ENCODE measurements around the gene SERPINB3. TPM values are rescaled to one million over a fixed set of nuclear protein-coding genes. Genes with fewer than 3 reads are reported as not detected.

Gene SERPINB3
- total RNA-seq, 1 donor from 2014 or later = 464 TPM

DNA sequence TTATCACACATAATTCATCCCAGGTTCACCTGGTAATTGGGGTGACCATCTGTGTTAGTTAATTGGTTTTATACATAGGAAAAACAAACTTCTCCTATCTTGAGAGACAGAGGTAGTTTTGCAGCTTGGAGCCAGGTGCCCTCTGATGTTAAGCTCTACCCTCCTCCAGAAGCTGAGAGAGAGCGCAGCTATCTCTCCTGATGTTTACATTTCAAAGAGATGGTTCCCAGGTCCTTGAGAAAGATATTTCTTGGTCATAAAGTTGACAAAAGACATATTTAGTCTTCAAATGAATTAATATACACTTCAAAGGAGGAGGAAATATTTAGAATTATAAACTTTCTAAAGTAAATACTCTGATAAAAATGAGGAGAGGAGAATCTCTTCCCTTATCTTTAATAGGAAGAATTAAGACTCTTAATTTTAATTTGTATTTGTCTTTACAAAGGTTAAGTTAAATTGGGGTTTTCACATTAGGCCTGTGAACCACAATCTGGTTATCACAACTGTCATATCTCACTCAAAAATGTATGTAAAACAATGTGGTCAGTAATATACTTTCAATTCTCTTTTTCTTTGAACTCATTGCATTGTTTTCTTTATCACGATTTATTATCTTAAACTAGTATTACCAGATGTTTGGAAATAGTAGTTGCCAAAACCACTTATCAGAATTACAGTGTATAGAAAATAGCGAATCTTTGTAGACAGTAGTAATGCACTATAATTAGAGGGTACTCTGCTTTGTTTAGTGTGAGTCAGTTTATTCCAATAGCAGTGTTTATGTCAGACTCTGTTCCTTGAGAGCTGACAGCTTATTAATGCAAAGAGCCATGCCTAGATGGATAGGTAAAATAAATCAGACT lies 44.4 kb downstream of the SERPINB3 start:
- no peak overlapping the region for H3K27ac ChIP-seq
- no peak overlapping the region for H3K4me3 ChIP-seq
- no peak for DNase-seq (ENCODE audit: extremely low spot score in 2 of 2)
- TF ChIP-seq, protein P1, sequence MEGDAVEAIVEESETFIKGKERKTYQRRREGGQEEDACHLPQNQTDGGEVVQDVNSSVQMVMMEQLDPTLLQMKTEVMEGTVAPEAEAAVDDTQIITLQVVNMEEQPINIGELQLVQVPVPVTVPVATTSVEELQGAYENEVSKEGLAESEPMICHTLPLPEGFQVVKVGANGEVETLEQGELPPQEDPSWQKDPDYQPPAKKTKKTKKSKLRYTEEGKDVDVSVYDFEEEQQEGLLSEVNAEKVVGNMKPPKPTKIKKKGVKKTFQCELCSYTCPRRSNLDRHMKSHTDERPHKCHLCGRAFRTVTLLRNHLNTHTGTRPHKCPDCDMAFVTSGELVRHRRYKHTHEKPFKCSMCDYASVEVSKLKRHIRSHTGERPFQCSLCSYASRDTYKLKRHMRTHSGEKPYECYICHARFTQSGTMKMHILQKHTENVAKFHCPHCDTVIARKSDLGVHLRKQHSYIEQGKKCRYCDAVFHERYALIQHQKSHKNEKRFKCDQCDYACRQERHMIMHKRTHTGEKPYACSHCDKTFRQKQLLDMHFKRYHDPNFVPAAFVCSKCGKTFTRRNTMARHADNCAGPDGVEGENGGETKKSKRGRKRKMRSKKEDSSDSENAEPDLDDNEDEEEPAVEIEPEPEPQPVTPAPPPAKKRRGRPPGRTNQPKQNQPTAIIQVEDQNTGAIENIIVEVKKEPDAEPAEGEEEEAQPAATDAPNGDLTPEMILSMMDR (IDR thresholded peaks at IDR 0.05) = no peak
- TF ChIP-seq POLR2A (IDR thresholded peaks at IDR 0.05) (no peak), POLR2AphosphoS5 (IDR thresholded peaks at IDR 0.05; ENCODE audit: insufficient read depth in 1 of 2, low read depth in 1 of 2) (no peak)
- intact Hi-C loops (cut with DNase I) = no loop called here
- no peaks in the 10 kb centered on the region for H3K9me3 ChIP-seq
- H3K36me3 ChIP-seq = no peaks in the 10 kb centered on the region
- H3K4me1 ChIP-seq = no peaks in the 10 kb centered on the region
- no peaks in the 10 kb centered on the region for H3K27me3 ChIP-seq

DNA sequence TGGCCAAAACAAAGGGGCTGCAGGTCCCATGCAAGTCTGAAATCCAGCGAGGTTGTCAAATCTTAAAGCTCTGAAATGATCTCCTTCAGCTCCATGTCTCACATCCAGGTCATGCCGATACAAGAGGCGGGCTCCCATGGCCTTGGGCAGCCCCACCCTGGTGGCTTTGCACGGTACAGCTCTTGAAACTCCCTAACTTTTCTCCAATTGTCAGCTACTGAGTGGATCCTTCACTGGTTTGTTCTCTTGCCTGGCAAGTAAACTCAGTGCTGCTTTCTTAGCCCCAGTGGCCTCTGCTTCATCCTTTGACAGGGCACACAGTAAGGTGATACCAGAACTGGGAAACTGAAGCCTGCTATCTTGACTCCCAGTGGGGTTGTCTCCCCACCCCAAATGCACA lies 48.3 kb downstream of the SERPINB3 start:
- intact Hi-C loops (cut with DNase I) = no loop called here
- Histone ChIP-seq H3K9me3 (no peaks in the 10 kb centered on the region), H3K27ac (no peak overlapping the region), H3K4me3 (no peak overlapping the region), H3K4me1 (no peaks in the 10 kb centered on the region), H3K27me3 (no peaks in the 10 kb centered on the region), H3K36me3 (no peaks in the 10 kb centered on the region)
- DNase-seq (ENCODE audit: extremely low spot score in 2 of 2) = no peak
- TF ChIP-seq POLR2AphosphoS5 (IDR thresholded peaks at IDR 0.05; ENCODE audit: insufficient read depth in 1 of 2, low read depth in 1 of 2) (no peak), POLR2A (IDR thresholded peaks at IDR 0.05) (no peak)
- TF ChIP-seq, protein P1 (IDR thresholded peaks at IDR 0.05) = no peak

DNA sequence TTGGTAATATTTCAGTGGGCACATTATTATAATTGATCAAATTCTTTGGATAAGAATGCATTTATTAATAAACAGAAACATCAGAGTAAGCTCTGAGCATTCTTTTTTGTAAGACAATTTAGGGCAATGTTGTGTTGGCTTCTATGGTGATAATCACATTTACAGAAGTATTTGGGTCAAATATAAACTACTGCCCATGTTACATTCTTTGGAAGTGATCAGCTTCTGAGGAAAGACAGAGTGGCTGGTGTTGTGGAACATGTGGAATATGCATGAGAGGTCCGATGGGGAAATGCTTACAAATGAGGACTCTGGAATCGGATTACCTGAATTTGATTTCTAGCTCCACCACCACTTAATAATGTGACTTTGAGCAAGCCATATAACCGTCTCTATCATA lies 55.2 kb downstream of the SERPINB3 start:
- intact Hi-C loops (cut with DNase I) = no loop called here
- Histone ChIP-seq H3K27ac (no peak overlapping the region), H3K4me1 (no peaks in the 10 kb centered on the region), H3K9me3 (no peaks in the 10 kb centered on the region), H3K4me3 (no peak overlapping the region), H3K27me3 (no peaks in the 10 kb centered on the region), H3K36me3 (no peaks in the 10 kb centered on the region)
- TF ChIP-seq POLR2A (IDR thresholded peaks at IDR 0.05) (no peak), POLR2AphosphoS5 (IDR thresholded peaks at IDR 0.05; ENCODE audit: insufficient read depth in 1 of 2, low read depth in 1 of 2) (no peak)
- TF ChIP-seq, protein P1 (IDR thresholded peaks at IDR 0.05) = no peak
- no peak for DNase-seq (ENCODE audit: extremely low spot score in 2 of 2)

Other genes with a start within 250 kb of the SERPINB3 start
- 30.7 TPM for gene VPS4B, start 239.4 kb downstream of the SERPINB3 start, total RNA-seq
- gene SERPINB5, start 184.9 kb downstream of the SERPINB3 start, total RNA-seq = 141 TPM
- 20.1 TPM for gene SERPINB12, start 119.5 kb downstream of the SERPINB3 start, total RNA-seq
- 131 TPM for gene SERPINB13, start 74.5 kb downstream of the SERPINB3 start, total RNA-seq
- gene SERPINB4, start 17.6 kb downstream of the SERPINB3 start, total RNA-seq = 77.3 TPM
- 8.6 TPM for gene SERPINB11, start 41.1 kb upstream of the SERPINB3 start, total RNA-seq
- 0.49 TPM for gene SERPINB7, start 113.5 kb upstream of the SERPINB3 start, total RNA-seq
- 25.5 TPM for gene SERPINB2, start 225.8 kb upstream of the SERPINB3 start, total RNA-seq
- gene SERPINB10, start 246.1 kb upstream of the SERPINB3 start, total RNA-seq = 0.98 TPM

Measured in vagina (tissue), 2 donors.